C1 segment of cervical spinal cord (tissue), 14 donors: ENCODE results near the gene POU4F1.
"Not testable (repeated sequence)": the region's sequence is repeated elsewhere in the genome, so short reads cannot be mapped to it uniquely, and the experiment has no call there.

Experiments
- DNase-seq, 14 donors: peaks; one replicate each; lab custom pipeline; 2025; lab: John Stamatoyannopoulos, UW

POU4F1 gene, protein sequence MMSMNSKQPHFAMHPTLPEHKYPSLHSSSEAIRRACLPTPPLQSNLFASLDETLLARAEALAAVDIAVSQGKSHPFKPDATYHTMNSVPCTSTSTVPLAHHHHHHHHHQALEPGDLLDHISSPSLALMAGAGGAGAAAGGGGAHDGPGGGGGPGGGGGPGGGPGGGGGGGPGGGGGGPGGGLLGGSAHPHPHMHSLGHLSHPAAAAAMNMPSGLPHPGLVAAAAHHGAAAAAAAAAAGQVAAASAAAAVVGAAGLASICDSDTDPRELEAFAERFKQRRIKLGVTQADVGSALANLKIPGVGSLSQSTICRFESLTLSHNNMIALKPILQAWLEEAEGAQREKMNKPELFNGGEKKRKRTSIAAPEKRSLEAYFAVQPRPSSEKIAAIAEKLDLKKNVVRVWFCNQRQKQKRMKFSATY

DNA sequence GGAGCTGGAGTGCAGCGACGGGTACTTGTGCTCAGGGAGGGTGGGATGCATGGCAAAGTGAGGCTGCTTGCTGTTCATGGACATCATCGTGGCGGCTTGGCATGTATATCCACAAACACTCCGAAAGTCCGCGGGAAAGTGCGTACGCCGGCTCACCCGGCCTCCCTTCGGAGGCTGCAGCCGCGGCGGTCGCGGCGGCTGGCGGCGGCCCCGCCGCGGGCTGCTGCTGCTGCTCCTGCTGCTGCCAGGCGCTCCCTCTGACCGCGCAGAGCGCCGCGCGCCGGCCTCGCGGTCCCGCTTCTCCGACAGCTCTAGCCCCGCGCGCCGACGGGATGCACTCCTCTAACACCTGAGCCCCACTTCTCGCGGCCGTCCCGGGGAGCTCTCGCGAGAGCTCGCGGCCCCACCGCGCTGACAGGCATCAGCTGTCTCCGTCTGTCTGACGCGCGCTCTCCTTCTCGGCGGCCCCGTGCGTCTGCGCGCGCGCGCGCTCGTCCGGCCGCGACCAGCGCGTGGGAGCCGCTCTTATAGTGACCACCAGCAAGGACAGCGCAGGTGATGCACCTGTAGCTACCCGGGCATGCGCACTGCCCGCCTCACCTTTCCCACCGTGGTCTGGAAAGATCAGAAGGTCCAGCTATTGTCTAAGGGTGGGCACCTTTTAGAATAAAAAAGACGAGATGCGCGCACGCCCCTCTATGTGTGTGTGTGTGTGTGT lies at the start of gene POU4F1:
Gene POU4F1 (minus strand): TSS at position 313 of the 718 bp plus-strand sequence. CDS start 226 bp downstream, at position 87.
- DNase-seq: peak in 3 of 14 donors; percentile 24 to 30 (median 28)

DNA sequence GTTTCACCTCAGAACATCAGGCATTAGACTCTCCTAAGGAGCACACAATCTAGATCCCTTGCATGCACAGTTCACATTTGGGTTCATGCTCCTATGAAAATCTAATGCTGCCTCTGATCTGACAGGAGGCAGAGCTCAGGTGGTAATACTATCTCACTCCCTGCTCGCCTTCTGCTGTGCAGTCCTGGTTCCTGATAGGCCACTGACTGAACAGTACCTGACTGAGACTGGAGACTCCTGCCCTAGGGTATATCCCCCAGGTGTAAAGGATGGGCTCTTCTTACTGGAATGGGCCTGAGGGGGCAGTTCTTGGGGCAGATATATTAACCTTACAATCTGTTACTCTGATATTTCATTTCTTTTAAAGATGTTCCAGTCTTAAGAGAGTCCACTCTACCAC lies 49.3 kb upstream of the POU4F1 start:
- DNase-seq: no peak

- DNase-seq: no peak
Measured at GRCh38 chr13:78650717-78651083, 47.3 kb upstream of the POU4F1 start.

DNA sequence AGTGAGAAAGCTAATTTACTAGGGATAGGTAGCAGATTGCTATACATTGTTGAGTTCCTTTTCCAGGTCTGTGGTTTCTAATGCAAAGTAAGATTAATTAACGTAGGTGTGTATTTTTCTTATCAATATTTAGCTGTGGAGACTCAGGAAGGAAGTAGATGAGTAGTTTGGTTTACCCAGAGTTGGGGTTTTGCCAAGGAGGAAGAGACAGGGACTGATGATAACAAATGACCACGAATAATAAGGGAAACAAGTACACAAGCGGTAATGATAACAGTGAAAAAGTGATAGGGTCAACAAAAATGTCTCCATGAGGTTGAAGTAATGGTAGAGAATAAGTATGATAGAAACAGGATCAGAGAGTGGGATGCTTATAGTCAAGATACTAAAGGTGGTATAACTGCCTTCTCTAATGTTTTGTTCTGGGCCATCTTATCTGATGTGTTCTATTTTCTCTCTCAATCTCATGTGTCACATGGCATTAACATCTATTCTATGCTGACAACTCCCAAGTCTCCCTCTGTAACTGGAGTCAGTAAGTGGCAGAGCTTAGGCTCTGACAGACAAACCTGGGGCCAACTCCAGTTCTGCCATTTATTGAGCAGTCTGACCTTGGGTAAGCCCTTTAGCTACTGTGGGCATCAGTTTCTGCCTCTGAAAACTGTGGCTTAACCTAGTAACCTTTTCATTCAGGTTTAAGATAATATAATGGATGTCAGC lies 46.8 kb upstream of the POU4F1 start:
- no peak for DNase-seq

GRCh38 chr13:78647109-78647678 lies 43.8 kb upstream of the POU4F1 start:
- DNase-seq: not testable (repeated sequence)

DNA sequence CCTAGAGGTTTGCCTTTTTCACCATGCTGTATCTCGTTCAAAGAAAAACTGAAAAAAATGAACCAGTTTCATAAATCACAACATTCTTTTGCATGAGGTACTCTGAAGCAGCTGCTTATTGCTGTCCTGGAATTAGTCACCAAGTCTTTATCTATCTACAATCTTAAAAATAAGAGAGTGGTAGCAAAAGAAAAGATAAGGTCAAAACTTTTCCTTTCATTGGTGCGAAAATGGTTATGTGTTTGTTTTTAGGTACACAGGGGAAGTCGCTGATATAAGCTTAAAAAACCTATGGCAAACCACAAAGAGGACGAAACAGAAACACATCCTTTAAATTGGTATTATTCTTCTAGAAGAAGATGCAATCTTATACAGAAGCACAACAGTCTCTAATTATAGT lies 34.9 kb upstream of the POU4F1 start:
- no peak for DNase-seq

DNA sequence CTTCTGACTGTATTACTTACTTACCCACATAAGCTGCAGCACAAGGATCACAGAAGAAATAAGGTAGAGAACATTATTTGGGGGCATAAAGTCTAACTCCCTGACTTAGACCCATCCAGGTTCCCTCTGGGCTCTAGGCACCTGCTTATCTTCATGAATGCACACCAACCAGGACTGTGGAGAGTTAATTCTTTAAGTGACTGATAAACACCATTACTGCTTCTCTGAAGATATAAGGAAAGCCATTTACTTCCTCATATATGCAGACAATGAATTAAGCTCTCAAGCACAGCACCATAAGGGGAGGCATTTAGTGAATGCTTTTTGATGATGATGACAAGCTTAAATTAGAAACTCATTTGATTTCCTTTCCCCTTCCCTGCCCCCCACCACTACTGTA lies 33.1 kb upstream of the POU4F1 start:
- no peak for DNase-seq

- DNase-seq: no peak
Measured at GRCh38 chr13:78632996-78633395, 29.6 kb upstream of the POU4F1 start.

GRCh38 chr13:78631077-78631476 lies 27.7 kb upstream of the POU4F1 start:
- DNase-seq: no peak

DNA sequence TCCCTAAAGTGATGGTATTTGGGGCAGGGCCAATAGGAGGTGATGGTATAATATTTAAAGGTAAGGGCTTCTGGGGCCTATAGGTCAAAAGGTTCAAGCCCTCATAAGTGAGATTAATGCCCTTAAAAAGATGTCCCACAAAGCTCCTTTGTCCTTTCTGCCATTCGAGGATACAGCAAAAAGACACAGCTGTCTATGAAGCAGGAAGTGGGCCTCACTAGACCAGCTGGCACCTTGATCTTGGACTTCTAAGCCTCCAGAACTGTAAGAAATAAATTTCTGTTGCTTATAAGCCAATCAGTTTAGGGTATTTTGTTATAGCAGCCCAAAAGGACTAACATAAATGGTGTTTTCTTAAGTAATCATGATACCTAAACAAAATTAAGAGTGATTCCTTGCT lies 27.2 kb upstream of the POU4F1 start:
- no peak for DNase-seq

GRCh38 chr13:78625384-78625783 lies 22.0 kb upstream of the POU4F1 start:
- DNase-seq: no peak

- DNase-seq: no peak
Measured at GRCh38 chr13:78623132-78623531, 19.8 kb upstream of the POU4F1 start.

DNA sequence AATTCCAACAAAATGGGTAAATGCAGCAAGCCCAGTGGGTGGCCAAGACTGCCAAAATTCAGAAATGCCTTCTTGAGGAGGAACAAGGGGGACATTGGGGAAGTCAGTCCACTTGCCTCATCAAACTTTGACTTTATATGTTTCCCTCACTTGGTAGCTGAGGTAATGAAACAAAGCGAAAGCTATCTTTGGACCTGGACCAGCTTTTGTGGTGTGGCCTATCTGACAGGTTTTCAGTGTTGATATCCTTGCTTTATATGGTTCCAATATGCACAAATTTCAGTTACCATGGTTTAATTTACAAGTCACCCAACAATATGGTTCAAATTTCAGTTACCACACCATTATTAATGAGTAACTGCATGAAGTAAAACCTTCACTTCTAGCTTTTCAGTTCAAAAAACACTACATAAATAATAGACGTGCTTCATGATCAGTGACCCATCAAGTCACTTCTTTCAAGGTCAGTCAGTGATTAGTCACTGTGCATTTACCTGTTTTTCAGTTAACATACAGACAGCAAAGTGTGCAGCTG lies 17.7 kb upstream of the POU4F1 start:
- DNase-seq: no peak

DNA sequence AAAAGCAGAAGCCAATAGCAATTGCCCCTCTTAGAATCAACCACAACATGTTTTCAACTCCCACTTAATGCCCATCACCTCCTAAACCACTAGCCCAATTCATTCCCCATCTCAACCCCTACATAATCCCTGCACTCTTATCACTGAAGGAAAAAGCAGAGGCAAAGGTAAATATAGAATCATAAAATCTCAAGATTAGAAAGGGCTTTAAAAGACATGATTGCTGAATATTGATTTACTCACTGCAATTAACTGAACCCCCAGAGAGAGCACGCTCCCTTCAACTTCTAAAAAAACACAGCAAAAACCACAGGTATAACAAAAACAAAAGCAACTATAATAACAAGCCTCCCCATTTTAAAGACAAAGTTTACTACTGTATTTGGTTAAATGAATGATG lies 15.1 kb upstream of the POU4F1 start:
- DNase-seq: no peak

DNA sequence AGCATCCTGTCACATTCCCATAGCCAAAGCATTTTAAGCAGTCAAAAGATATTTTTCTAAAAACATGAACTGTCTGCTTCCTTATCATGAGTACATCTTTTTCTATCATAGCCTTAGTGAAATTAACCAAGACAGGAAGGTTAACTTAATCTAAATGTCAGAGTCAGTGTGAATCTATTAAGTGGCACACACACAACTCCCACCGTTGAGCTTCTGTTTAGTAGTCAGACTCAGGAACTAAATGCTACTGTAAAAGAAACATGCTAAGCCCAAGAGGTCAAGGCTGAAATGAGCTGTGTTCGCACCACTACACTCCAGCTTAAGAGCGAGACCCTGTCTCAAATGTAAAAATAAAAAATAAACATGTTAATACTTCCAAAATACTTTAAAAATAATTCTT lies 7.7 kb upstream of the POU4F1 start:
- DNase-seq: no peak

DNA sequence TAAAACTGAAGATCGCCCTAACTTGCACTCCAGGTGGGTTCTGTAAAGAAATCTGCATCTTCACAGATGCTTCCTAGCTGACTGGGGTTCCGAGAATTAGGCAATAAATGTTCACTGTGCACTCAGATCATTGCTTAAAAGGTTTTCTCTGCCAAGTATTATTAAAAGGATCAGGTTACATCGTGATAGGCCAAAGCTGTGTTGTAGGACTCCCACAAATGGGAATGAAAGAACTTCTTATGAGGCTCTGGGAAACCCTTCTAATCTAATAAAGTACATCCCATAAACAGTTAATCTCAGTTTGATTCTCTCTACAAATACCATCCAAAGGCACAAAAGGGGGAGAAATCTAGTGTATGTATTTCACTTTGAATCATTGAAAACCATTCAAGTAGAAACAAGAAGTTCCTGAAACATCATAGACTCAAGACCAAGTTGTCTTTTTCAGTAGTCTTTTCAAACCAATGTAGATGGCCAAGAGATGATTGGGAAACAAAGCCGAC lies 7.1 kb upstream of the POU4F1 start:
- DNase-seq: no peak

- no peak for DNase-seq
Measured at GRCh38 chr13:78609464-78610205, 6.3 kb upstream of the POU4F1 start.

DNA sequence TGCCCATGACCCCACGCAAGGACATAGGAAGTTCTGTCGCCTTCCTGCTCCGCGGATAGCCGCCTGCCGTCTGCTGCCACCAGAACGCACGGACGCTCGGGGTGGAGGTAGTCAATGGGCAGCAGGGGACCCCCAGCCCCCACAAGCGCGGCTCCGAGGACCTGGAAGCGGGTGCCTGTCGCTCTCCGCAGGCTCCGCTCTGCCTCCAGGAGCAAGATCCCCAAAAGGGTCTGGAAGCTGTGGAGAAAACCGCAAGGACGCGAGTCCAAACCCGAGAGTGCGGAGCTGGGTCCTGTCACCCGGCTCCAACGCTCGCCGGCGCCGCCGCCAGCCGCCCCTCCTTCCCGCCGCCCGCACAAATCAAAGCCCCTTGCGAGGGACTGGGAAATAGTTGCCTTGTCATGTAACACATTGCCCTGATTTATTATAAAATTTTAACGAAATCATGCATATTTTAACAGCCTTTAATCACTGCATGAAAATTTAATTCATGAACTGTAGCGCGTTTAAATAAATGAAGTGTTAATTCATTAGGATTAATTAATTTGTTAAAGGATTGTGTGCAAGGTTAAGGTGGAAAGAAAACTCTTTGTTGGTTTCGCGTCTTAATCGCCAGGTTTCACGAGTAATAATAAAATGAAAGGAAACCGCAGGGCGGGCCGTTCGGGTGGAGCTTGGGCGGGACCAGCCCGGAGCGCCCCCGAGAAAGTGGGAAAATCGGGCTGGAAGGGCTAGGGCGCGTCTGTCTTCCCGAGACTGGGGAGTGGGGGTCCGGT lies 5.5 kb upstream of the POU4F1 start:
- DNase-seq: no peak

DNA sequence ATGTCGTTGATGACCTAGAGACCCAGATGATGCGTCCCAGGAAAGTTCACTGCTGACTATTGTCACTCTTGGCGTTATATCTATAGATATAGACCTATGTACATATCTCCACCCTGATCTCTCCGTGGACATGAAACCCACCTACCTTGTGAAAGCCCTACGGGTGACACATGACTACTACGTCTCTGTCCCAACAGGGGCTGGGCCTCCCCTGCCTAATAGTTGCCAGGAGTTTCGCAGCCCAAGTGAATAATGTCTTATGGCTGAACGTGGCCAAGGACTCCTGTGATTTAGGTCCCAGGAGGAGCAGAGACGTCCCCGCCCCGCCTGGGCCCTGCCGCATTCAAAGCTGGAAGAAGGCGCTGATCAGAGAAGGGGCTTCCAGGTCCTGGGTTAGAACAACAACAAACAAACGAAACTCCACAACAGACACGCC lies 4.9 kb upstream of the POU4F1 start:
- no peak for DNase-seq
